Central memory CD4-positive, alpha-beta T cell (primary cell): Measurements from ENCODE around the gene CAPS2.

Source experiments
- DNase-seq: peaks from one replicate; pipeline ENCODE4 v3.0.0; 2022
- total RNA-seq, 3 experiments: gene quantifications; one replicate each; lab custom pipeline; 2026; lab: John Stamatoyannopoulos, UW

The CAPS2 gene
- 0.53 to 3.3 (median 1.4) reads per million in 3 experiments for total RNA-seq

GRCh38 chr12:75329918-75330826 is at the start of gene CAPS2:
CAPS2 (minus strand) TSS chr12:75330324; CDS start chr12:75326498, 3,826 bp downstream.
- peak; percentile 64 for DNase-seq

GRCh38 chr12:75378354-75378753 is 48.2 kb upstream of the CAPS2 start:
- DNase-seq, result no peak

- no peak for DNase-seq
Observed at GRCh38 chr12:75374971-75375370, 44.8 kb upstream of the CAPS2 start.

GRCh38 chr12:75366629-75367028 is 36.5 kb upstream of the CAPS2 start:
- DNase-seq, result no peak

GRCh38 chr12:75364919-75365318 is 34.8 kb upstream of the CAPS2 start:
- DNase-seq, result no peak

- no peak for DNase-seq
Observed at GRCh38 chr12:75361408-75361807, 31.3 kb upstream of the CAPS2 start.

GRCh38 chr12:75360920-75361319 is 30.8 kb upstream of the CAPS2 start:
- DNase-seq, result peak; percentile 8

GRCh38 chr12:75354011-75354410 is 23.9 kb upstream of the CAPS2 start:
- no peak for DNase-seq

- no peak for DNase-seq
Observed at GRCh38 chr12:75350413-75350812, 20.3 kb upstream of the CAPS2 start.

- DNase-seq, result no peak
Observed at GRCh38 chr12:75349946-75350345, 19.8 kb upstream of the CAPS2 start.

- DNase-seq, result peak; percentile 30
Observed at GRCh38 chr12:75346215-75346614, 16.1 kb upstream of the CAPS2 start.

GRCh38 chr12:75345531-75345930 is 15.4 kb upstream of the CAPS2 start:
- DNase-seq, result no peak

GRCh38 chr12:75341873-75342272 is 11.7 kb upstream of the CAPS2 start:
- no peak for DNase-seq

- DNase-seq, result no peak
Observed at GRCh38 chr12:75337905-75338304, 7.8 kb upstream of the CAPS2 start.

- peak; percentile 71 for DNase-seq
Observed at GRCh38 chr12:75334384-75335030, 4.4 kb upstream of the CAPS2 start, which contains the start of gene GLIPR1L1. GLIPR1L1 (plus strand) TSS chr12:75334670; CDS start chr12:75334729, 59 bp downstream.

GRCh38 chr12:75327642-75328041 is 2.5 kb downstream of the CAPS2 start:
- no peak for DNase-seq

GRCh38 chr12:75323663-75324062 is 6.5 kb downstream of the CAPS2 start:
- no peak for DNase-seq

GRCh38 chr12:75322464-75322863 is 7.7 kb downstream of the CAPS2 start:
- no peak for DNase-seq

GRCh38 chr12:75317784-75318183 is 12.3 kb downstream of the CAPS2 start:
- no peak for DNase-seq

- DNase-seq, result no peak
Observed at GRCh38 chr12:75315518-75315917, 14.6 kb downstream of the CAPS2 start.

- no peak for DNase-seq
Observed at GRCh38 chr12:75311369-75311768, 18.8 kb downstream of the CAPS2 start.

GRCh38 chr12:75308279-75308678 is 21.8 kb downstream of the CAPS2 start:
- DNase-seq, result no peak

- no peak for DNase-seq
Observed at GRCh38 chr12:75305412-75306332, 24.5 kb downstream of the CAPS2 start.
